Suprapubic skin (tissue), 3 donors: ENCODE measurements around the gene RNF125.

Source experiments
- EP300 ChIP-seq: sonication (generic); formaldehyde crosslinking; IDR thresholded peaks from one replicate; pipeline ENCODE4 v1.6.1; 2017; ENCODE audit warnings: antibody characterized with exemption
- POLR2A ChIP-seq, 2 donors: fragments of 450-650 bp; IDR thresholded peaks; one replicate each; pipeline ENCODE4 v1.6.1; 2017; ENCODE audit warnings: antibody characterized with exemption in 2 of 2, mild to moderate bottlenecking in 2 of 2, moderate library complexity in 2 of 2
- TF ChIP-seq, protein P1 (sequence below), 2 donors: fragments of 200-600 bp in 1 of 2; fragments of 450-650 bp in 1 of 2; sonication (generic) in 1 of 2; IDR thresholded peaks; one replicate each; pipeline ENCODE4 v1.5.1; 2016 to 2019; ENCODE audit warnings: antibody characterized with exemption in 2 of 2, mild to moderate bottlenecking in 1 of 2, moderate library complexity in 1 of 2

DNA sequence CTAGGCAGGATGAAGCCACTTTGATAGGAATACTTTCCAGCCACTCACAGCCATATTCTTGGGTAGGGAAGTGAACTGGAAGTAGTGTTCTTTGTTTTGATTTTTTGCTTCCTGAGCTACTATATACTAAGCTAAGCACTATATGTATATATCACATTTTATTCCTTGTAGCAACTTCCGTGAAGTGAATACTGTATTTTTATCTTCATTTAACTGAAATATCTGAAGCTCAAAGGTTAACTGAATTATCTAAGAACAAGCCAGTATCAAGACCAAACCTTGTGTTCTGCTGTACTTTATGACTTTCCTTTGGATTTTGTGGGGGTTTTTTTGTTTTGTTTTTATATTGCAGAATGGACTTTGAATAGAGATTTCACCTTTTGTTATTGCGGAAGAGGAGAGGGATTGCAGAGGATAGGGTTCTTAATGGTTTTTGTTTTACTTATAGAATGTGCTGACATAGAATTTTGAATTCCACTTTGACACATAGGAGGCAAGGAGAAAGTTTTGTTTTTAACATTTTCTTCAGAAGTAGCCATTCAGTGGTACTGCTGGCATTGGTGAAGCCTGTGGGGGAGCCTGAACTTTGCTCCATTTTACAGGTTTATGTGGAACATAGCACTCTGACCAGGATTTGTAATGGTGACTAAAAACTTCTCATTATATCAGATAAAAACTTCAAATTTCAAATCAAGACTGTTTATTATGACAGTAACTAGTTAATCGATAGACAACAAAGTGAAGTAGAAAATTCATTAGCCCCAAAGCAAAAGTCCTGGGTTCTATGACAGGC, 48.9 kb downstream of the RNF125 start:
- TF ChIP-seq, protein P1, sequence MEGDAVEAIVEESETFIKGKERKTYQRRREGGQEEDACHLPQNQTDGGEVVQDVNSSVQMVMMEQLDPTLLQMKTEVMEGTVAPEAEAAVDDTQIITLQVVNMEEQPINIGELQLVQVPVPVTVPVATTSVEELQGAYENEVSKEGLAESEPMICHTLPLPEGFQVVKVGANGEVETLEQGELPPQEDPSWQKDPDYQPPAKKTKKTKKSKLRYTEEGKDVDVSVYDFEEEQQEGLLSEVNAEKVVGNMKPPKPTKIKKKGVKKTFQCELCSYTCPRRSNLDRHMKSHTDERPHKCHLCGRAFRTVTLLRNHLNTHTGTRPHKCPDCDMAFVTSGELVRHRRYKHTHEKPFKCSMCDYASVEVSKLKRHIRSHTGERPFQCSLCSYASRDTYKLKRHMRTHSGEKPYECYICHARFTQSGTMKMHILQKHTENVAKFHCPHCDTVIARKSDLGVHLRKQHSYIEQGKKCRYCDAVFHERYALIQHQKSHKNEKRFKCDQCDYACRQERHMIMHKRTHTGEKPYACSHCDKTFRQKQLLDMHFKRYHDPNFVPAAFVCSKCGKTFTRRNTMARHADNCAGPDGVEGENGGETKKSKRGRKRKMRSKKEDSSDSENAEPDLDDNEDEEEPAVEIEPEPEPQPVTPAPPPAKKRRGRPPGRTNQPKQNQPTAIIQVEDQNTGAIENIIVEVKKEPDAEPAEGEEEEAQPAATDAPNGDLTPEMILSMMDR (IDR thresholded peaks at IDR 0.05): no peak
- TF ChIP-seq EP300 (no peak), POLR2A (IDR thresholded peaks at IDR 0.05) (no peak)
